ENCODE results near the gene SYP. TPM values are rescaled to one million over a fixed set of nuclear protein-coding genes. Genes with fewer than 3 reads are reported as not detected.

Gene SYP
- total RNA-seq, 4 donors from 2014 or later, result 2.0 to 4.4 (median 3.0) TPM; not detected in 1

DNA sequence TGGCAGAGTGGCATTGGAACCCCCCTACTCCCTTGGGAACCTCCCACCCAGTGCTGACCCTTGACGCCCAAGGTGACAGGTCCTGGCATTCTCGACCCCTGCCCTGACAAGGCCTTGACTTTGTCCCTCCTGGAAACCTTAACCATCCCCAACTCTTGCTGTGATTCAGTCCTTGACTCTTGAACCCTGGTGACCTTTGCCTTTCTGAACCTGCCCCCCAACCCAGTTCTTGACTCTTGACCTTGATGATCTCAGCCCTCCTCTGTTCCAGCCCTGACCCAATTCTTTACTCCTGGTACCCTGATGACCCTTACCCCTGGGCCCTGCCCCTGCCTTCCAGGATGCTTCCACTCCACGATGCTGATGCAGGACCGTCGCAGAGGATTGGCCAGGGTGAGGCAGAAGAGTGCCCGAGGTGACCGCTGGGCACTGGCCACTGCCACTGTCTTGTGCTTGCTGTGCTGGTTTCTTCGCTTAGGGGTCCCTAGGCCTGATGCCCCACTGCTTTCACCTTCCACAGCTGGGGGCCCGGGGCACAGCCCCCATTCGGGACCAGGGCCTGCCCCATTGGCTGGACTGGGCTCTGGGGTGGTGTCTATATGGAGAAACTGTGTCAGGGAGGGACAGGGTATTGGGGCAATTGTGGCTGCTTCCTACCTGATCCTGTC is 31.5 kb upstream of the SYP start:
- H3K27me3 ChIP-seq, result no peaks in the 10 kb centered on the region
- H3K27ac ChIP-seq, result no peak overlapping the region
- H3K4me3 ChIP-seq, result no peak overlapping the region
- intact Hi-C loops (cut with DNase I; ENCODE audit: low total_unique reads), result no loop called here
- no peaks in the 10 kb centered on the region for H3K9me3 ChIP-seq
- no peak for TF ChIP-seq POLR2A (IDR thresholded peaks at IDR 0.05)
- TF ChIP-seq, protein P1, sequence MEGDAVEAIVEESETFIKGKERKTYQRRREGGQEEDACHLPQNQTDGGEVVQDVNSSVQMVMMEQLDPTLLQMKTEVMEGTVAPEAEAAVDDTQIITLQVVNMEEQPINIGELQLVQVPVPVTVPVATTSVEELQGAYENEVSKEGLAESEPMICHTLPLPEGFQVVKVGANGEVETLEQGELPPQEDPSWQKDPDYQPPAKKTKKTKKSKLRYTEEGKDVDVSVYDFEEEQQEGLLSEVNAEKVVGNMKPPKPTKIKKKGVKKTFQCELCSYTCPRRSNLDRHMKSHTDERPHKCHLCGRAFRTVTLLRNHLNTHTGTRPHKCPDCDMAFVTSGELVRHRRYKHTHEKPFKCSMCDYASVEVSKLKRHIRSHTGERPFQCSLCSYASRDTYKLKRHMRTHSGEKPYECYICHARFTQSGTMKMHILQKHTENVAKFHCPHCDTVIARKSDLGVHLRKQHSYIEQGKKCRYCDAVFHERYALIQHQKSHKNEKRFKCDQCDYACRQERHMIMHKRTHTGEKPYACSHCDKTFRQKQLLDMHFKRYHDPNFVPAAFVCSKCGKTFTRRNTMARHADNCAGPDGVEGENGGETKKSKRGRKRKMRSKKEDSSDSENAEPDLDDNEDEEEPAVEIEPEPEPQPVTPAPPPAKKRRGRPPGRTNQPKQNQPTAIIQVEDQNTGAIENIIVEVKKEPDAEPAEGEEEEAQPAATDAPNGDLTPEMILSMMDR (IDR thresholded peaks at IDR 0.05), result no peak
- no peaks in the 10 kb centered on the region for H3K36me3 ChIP-seq
- no peaks in the 10 kb centered on the region for H3K4me1 ChIP-seq
- no peak for DNase-seq

DNA sequence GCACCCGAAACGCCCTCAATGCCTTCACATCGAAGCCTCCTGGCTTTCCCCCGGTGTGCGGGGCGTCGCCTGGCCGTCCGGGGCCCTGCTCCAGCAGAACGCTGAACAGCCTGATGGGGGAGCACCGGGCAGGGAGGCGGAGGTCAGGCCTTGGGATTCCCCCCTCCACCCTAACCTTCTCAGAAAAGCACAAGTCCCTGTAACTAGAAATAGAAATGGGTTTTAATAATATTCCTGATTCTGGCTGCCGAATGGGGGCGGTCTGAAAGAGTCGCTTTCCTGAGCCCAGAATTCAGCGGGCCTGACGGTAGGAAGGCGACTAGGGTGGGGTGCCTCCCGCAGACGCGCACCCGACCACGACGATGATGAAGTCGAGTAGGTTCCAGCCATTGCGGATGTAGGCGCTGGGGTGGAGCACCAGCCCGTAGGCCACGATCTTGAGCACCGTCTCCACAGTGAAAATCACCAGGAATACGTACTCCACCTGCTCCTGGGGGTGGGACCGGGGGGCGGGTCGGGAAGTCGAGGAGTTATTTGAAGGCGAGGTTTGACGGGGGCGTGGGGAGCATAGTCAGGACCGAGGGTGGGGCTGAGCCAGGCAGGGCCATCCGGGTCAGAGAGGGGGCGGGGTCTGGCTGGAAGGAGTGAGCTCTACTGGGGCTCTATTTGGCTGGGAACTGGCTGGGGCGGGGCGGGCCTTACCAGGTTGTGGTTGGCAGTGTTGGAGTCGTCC is 30.7 kb upstream of the SYP start:
- intact Hi-C loops (cut with DNase I; ENCODE audit: low total_unique reads), result no loop called here
- no peak overlapping the region for H3K4me3 ChIP-seq
- TF ChIP-seq, protein P1 (IDR thresholded peaks at IDR 0.05), result no peak
- TF ChIP-seq POLR2A (IDR thresholded peaks at IDR 0.05), result no peak
- no peaks in the 10 kb centered on the region for H3K9me3 ChIP-seq
- H3K4me1 ChIP-seq, result no peaks in the 10 kb centered on the region
- peak in 1 of 2 donors; percentile 30 for DNase-seq
- no peaks in the 10 kb centered on the region for H3K36me3 ChIP-seq
- H3K27me3 ChIP-seq, result no peaks in the 10 kb centered on the region
- no peak overlapping the region for H3K27ac ChIP-seq

DNA sequence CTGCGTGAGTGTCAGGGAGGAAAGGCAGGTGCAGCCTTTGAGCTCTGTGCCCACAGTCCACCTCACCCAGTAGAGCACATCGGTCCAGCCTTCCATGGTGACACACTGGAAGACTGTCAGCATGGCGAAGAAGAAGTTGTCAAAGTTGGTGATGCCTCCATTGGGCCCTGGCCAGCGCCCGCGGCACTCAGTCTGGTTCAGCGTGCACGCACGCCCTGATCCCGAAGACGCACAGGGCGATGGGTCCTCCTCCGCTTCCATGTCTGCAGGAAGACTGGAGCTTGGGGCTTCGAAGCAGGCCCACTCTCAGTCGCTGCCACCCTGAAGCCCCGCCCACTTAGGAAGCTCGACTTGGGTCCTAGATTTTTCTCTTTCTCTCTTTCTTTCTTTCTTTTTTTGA is 28.2 kb upstream of the SYP start:
- Histone ChIP-seq H3K9me3 (no peaks in the 10 kb centered on the region), H3K4me3 (no peak overlapping the region), H3K27me3 (no peaks in the 10 kb centered on the region), H3K27ac (no peak overlapping the region), H3K36me3 (no peaks in the 10 kb centered on the region), H3K4me1 (no peaks in the 10 kb centered on the region)
- no peak for TF ChIP-seq POLR2A (IDR thresholded peaks at IDR 0.05)
- TF ChIP-seq, protein P1 (IDR thresholded peaks at IDR 0.05), result no peak
- no peak for DNase-seq
- intact Hi-C loops (cut with DNase I; ENCODE audit: low total_unique reads), result no loop called here

DNA sequence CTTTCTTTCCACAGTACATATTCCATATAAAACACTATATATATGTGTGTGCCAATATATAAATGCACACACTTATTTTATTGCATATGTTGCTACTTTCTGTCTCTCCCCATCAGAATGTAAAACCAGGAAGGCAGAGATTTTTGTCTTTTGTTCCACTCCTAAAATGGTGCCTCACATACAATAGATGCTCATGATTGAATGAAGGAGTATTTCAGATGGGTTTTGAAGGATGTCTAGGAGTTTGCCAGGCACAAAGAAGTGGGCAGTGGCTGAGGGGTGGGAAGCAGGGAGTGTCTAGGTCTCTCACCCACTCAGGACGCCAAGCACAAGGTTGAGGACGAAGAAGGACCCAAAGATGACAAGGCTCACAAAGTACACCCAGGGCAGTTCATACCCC is 27.7 kb upstream of the SYP start:
- no peak overlapping the region for H3K27ac ChIP-seq
- TF ChIP-seq POLR2A (IDR thresholded peaks at IDR 0.05), result no peak
- TF ChIP-seq, protein P1 (IDR thresholded peaks at IDR 0.05), result no peak
- H3K9me3 ChIP-seq, result no peaks in the 10 kb centered on the region
- no peaks in the 10 kb centered on the region for H3K27me3 ChIP-seq
- H3K4me1 ChIP-seq, result no peaks in the 10 kb centered on the region
- no peaks in the 10 kb centered on the region for H3K36me3 ChIP-seq
- intact Hi-C loops (cut with DNase I; ENCODE audit: low total_unique reads), result no loop called here
- DNase-seq, result no peak
- no peak overlapping the region for H3K4me3 ChIP-seq

GRCh38 chrX:49226946-49227345 is 27.0 kb upstream of the SYP start:
- TF ChIP-seq, protein P1 (IDR thresholded peaks at IDR 0.05), result no peak
- TF ChIP-seq POLR2A (IDR thresholded peaks at IDR 0.05), result no peak
- intact Hi-C loops (cut with DNase I; ENCODE audit: low total_unique reads), result no loop called here
- Histone ChIP-seq H3K27me3 (no peaks in the 10 kb centered on the region), H3K4me1 (no peaks in the 10 kb centered on the region), H3K4me3 (no peak overlapping the region), H3K27ac (no peak overlapping the region), H3K36me3 (no peaks in the 10 kb centered on the region), H3K9me3 (no peaks in the 10 kb centered on the region)
- no peak for DNase-seq
